Posterior cingulate gyrus (tissue), 11 donors: ENCODE results near the gene RAB3GAP2.
"Not testable (repeated sequence)": the region's sequence is repeated elsewhere in the genome, so short reads cannot be mapped to it uniquely, and the experiment has no call there.

Experiments used
- DNase-seq, 10 donors: peaks; one replicate each; pipeline versions ENCODE4 v3.0.0 to v3.0.0-alpha.2; 2020 to 2021; ENCODE audit warnings: mixed read lengths in 3 of 10
- intact Hi-C: fragments of 100-400 bp; cut with DNase I; formaldehyde crosslinking; loops from one replicate; pipeline ENCODE4 v1.15.1; 2023

The RAB3GAP2 gene

GRCh38 chr1:220217383-220217988 lies 54.8 kb downstream of the RAB3GAP2 start:
- intact Hi-C loops = loop anchor here (5.0 kb wide), 1 partner anchor 1305 kb away; no protein-coding TSS in a partner anchor
- no peak for DNase-seq

DNA sequence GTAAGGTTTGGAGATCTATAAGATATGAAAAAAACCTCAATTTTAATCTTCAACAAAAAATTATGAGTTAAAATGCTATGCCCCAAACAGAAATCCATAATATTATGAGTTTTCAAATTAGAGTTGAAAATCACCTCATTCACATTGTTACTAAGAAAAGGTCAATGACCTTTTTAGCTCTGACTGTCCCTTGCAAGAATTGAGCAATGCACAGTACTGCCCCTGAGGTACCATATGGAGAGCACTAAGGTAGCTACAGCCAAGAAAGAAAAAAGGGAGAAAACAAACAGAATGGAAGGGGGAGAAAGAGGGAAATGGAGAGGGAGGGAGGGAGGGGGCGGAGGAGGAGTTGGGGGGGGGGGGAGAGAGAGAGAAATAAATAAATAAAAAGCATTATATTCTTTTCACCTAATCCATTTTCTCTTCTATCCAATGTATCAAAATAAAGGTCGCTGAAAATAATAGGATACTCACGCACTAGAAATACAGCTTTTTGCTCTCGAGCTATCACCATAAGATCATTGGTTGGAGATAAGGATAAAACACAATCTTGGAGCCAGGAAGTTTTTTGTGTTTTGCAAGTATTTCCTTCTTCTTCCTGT lies 58.8 kb downstream of the RAB3GAP2 start:
- DNase-seq = no peak
- intact Hi-C loops = no loop called here

DNA sequence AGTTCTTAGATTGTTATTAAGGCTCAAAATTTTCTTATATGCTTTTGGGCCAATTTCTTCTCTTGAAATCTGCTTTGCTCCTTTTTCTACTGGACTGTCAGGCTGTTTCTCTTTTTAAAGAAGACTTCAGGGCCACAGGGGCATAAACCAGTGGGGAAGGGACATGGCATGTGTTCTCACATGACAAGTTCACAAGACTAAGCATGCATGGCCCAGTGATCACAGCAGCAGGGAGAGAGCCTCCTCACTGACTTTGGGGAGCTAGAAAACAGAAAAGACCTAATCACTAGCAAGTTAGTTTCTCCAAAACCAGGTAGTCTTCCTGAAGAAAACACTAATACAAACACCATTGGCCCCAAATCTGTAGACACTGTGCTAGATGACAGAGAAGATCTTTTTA lies 64.8 kb downstream of the RAB3GAP2 start:
- intact Hi-C loops = no loop called here
- no peak for DNase-seq

DNA sequence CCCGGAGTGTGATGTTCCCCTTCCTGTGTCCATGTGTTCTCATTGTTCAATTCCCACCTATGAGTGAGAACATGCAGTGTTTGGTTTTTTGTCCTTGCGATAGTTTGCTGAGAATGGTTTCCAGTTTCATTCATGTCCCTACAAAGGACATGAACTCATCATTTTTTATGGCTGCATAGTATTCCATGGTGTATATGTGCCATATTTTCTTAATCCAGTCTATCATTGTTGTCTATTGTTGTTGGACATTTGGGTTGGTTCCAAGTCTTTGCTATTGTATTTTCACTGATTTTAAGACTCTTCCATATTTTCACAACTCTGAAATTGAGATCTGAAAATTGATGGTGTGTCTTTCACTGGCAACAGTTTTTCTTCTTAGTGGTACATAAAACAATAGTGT lies 67.5 kb downstream of the RAB3GAP2 start:
- intact Hi-C loops, DNase-seq: not testable (repeated sequence)

GRCh38 chr1:220203816-220204215 lies 68.4 kb downstream of the RAB3GAP2 start:
- intact Hi-C loops = no loop called here
- DNase-seq = no peak

- no peak for DNase-seq
- intact Hi-C loops = no loop called here
These were observed 73.9 kb downstream of the RAB3GAP2 start for GRCh38 chr1:220198186-220199005.

DNA sequence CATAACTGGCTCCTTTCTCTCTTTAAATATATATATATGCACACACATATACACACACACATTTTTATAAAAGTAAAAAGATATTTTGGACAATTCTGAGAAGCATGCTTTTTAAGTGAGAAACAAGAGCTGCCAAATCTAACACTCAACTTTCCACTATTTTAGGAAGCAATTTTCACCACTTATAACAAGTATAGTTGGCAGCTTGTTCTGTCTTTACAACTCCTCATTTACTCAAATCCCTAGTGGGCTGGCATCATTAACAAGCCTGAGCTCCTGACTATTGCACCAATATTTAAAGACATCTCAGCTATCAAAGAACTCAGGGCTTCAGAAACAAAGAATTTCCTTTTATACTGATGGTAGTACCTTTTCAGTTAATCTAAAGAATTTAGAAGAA lies 76.6 kb downstream of the RAB3GAP2 start:
- intact Hi-C loops = no loop called here
- DNase-seq = no peak

DNA sequence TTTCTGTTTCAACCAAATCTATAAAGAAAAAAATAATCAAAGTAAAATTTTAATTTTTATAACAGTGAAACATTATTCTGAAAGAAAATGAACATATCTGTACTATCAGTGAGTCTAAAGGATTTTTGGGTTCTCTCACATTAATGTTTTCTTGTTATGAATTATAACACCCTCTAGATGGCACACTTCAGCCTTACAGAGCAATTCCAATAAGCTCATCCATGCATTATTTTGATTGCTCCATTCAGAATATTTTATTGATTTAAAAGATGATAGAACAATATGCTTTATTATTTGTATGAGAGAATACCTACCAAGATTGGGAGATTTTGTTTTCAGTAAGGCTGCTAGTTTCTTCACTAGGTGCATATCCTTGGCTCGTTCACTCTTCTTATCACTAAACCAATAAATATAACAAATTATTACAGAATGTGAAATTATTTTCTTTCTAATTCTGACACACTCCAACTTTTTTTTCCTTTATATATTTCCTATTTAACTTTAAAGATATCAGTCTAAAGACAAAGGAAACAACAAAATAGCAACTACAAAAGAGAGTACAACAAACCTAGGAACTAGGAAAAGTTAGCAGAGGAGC lies 82.4 kb downstream of the RAB3GAP2 start:
- no peak for DNase-seq
- intact Hi-C loops = loop anchor here (10.0 kb wide), 1 partner anchor 585 kb away; no protein-coding TSS in a partner anchor

- DNase-seq = no peak
- intact Hi-C loops = loop anchor here (10.0 kb wide), 1 partner anchor 586 kb away; no protein-coding TSS in a partner anchor
These were observed 83.7 kb downstream of the RAB3GAP2 start for GRCh38 chr1:220188538-220188937.

DNA sequence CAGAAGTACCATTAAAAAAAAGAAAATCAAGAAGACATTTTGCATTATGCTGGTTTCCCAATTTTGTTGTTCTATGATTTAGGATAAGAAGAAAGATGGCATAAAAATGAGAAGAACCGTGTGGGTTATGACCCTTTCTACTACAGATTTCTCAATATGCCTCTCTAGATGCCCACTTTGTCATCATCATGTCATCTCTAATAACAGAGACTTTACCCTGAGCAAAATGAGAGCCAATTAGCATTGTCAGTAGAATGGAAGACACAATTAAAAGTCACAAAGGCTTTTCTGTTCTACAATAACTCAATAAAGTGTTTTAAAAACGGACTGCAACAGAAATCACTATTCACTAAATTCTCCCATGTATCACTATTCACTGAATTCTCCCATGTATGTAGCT lies 85.5 kb downstream of the RAB3GAP2 start:
- no peak for DNase-seq

DNA sequence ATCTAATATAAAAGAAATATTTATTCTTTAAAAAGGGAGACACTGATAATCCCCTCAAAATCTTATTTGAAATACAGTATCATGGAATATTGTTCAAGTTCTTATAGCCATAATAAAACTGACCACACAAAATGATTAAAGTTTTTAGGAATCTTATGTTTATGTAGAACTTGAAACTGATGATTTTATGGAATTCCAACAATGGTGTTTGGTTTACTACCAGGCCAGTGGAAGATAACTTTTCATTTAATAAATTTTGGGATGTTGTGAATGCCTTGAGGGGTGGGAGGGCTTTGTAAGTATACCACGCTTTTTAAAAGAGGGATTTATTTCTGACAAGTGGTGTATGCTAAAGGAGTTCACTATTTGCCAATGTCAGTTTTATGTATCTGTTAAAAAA lies 87.7 kb downstream of the RAB3GAP2 start:
- intact Hi-C loops = loop anchor here (10.0 kb wide), 1 partner anchor 590 kb away; no protein-coding TSS in a partner anchor
- DNase-seq = no peak

More for the DNA sequence above, 85.5 kb downstream of the RAB3GAP2 start:
- intact Hi-C loops = loop anchor here (10.0 kb wide), 1 partner anchor 588 kb away; no protein-coding TSS in a partner anchor

GRCh38 chr1:220182656-220183055 lies 89.6 kb downstream of the RAB3GAP2 start:
- intact Hi-C loops = loop anchor here (10.0 kb wide), 1 partner anchor 592 kb away; no protein-coding TSS in a partner anchor
- DNase-seq = no peak

GRCh38 chr1:220182111-220182510 lies 90.1 kb downstream of the RAB3GAP2 start:
- DNase-seq = no peak
- intact Hi-C loops = loop anchor here (10.0 kb wide), 1 partner anchor 593 kb away; no protein-coding TSS in a partner anchor

DNA sequence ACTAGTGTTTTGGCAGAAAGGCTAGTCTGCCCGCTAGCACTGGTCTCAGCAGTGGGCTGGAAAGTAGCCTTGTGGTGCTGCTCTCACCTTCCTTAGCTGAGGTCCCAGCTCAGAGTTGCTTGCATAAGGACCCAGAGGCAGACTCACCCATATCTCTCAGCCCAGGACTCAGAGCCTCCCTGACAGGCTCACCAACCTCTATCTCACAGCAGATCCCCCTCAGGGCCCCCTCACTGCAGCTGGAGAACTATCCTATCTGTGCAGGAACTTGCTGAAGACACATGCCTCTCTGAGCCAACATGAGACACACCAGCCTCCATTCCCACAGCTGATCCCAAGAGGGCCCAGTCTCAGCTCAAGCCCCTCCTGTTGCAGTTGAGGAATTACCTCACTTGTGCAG lies 95.7 kb downstream of the RAB3GAP2 start:
- intact Hi-C loops = no loop called here
- peak in 1 of 10 donors; percentile 45 for DNase-seq

DNA sequence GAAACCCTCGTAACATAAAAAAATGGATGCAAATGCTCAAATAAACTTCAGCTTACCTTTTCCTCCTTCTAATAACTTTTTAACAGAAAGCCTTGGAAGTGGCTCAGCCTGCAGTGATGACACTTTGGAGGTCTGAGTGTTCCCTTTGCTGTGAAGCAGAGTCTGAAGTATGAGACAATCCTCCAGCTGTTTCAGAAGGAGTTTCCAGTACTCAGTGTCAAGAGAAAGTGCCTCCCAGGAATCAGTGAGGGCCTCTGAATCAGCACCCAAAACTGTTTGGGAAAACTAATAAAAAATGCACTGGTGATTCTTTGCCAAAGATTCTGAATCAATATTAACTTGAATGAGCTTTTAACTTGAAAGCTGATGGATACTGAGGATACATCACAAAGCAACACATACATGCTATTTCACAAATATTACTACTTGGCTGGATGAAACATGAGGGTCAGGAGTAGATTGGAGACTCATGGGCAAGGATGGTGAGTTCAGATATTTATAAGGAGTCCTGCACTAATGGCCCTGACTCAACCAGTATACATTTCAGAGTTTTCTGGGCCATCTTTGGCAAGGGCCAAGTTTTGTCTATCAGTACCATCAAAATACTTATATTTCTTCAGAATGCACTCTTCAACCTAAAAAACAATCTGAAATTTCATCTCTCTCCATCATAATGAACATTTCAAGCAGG lies 101.3 kb downstream of the RAB3GAP2 start:
- DNase-seq = no peak
- intact Hi-C loops = no loop called here

- DNase-seq, intact Hi-C loops: not testable (repeated sequence)
These were observed 102.4 kb downstream of the RAB3GAP2 start for GRCh38 chr1:220169887-220170286.

DNA sequence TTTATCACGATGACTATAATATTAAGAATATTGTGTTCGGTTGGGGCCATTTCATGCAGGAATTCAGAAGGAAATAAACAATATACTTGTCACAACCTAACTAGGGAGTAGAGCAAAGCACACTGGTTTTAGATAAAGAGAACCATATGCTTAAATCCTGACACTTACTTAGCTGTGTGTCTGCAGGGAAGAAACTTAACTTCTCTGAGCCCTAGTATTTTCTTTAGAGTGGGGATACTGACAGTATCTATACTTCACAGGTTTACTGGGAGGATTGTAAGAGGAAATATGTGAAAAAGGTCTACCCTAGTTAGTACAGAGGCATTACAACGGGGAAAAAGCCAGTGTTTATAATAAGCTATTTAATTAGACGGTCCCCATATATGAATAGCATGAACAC lies 105.4 kb downstream of the RAB3GAP2 start:
- intact Hi-C loops = no loop called here
- no peak for DNase-seq

GRCh38 chr1:220164517-220164916 lies 107.7 kb downstream of the RAB3GAP2 start:
- intact Hi-C loops = no loop called here

DNA sequence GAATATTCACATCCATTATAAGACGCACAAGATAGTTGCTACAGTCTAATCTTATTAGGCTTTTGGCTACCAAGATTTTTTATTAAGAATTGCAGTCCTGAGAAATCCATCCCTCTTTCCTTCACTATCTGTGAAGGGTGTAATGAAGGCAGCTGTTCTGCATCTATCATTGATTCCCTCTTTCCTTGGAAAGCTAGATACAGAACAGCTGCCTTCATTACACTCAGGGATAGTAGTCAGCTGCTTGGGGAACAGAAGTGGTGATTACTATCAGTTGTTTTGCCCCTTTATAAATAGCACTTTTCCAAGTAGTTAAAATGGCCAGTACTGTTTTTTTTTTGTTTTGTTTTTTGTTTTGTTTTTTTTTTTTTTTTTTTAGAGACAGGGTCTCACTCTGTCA lies 108.1 kb downstream of the RAB3GAP2 start:
- intact Hi-C loops = no loop called here
- DNase-seq = no peak

More at GRCh38 chr1:220164517-220164916, 107.7 kb downstream of the RAB3GAP2 start:
- DNase-seq = no peak

GRCh38 chr1:220160027-220160426 lies 112.2 kb downstream of the RAB3GAP2 start:
- DNase-seq = no peak
- intact Hi-C loops = no loop called here
